HG02840 (cell line): ENCODE results near the gene PPP6R3.

ENCODE experiments used
- ATAC-seq: cut with Tn5 transposase; IDR thresholded peaks from one replicate; pipeline ENCODE4 v1.9.1; 2021; ENCODE audit warnings: mild to moderate bottlenecking, moderate library complexity, moderate number of reproducible peaks; ENCODE audit not compliant: unreplicated experiment, low FRiP score

Gene PPP6R3

GRCh38 chr11:68545796-68546195 is 85.2 kb downstream of the PPP6R3 start:
- no peak for ATAC-seq

- no peak for ATAC-seq
Measured at GRCh38 chr11:68546555-68546954, 86.0 kb downstream of the PPP6R3 start.

- no peak for ATAC-seq
Measured at GRCh38 chr11:68549789-68550484, 89.4 kb downstream of the PPP6R3 start.

GRCh38 chr11:68550485-68550817 is 89.9 kb downstream of the PPP6R3 start:
- no peak for ATAC-seq

GRCh38 chr11:68551223-68551622 is 90.7 kb downstream of the PPP6R3 start:
- ATAC-seq, result no peak

GRCh38 chr11:68551777-68552176 is 91.2 kb downstream of the PPP6R3 start:
- ATAC-seq, result no peak

- ATAC-seq, result no peak
Measured at GRCh38 chr11:68552542-68552941, 92.0 kb downstream of the PPP6R3 start.

- no peak for ATAC-seq
Measured at GRCh38 chr11:68560216-68560615, 99.7 kb downstream of the PPP6R3 start.

- ATAC-seq, result no peak
Measured at GRCh38 chr11:68563454-68563853, 102.9 kb downstream of the PPP6R3 start.

GRCh38 chr11:68564261-68564660 is 103.7 kb downstream of the PPP6R3 start:
- no peak for ATAC-seq

GRCh38 chr11:68565768-68566167 is 105.2 kb downstream of the PPP6R3 start:
- no peak for ATAC-seq

- ATAC-seq, result no peak
Measured at GRCh38 chr11:68567553-68567952, 107.0 kb downstream of the PPP6R3 start.

- no peak for ATAC-seq
Measured at GRCh38 chr11:68569357-68569756, 108.8 kb downstream of the PPP6R3 start.

- no peak for ATAC-seq
Measured at GRCh38 chr11:68570691-68571090, 110.1 kb downstream of the PPP6R3 start.

- ATAC-seq, result no peak
Measured at GRCh38 chr11:68574308-68574707, 113.8 kb downstream of the PPP6R3 start.

GRCh38 chr11:68575025-68575665 is 114.6 kb downstream of the PPP6R3 start:
- ATAC-seq, result no peak

GRCh38 chr11:68579455-68579854 is 118.9 kb downstream of the PPP6R3 start:
- ATAC-seq, result no peak

GRCh38 chr11:68581439-68581838 is 120.9 kb downstream of the PPP6R3 start:
- ATAC-seq, result no peak

GRCh38 chr11:68581901-68582300 is 121.3 kb downstream of the PPP6R3 start:
- ATAC-seq, result no peak

GRCh38 chr11:68582416-68583040 is 122.0 kb downstream of the PPP6R3 start:
- no peak for ATAC-seq

GRCh38 chr11:68583041-68583446 is 122.5 kb downstream of the PPP6R3 start:
- ATAC-seq, result no peak

- no peak for ATAC-seq
Measured at GRCh38 chr11:68584097-68584496, 123.5 kb downstream of the PPP6R3 start.
